K562 (cell line): Measurements from ENCODE around the gene PPFIBP2. TPM values are rescaled to one million over a fixed set of nuclear protein-coding genes. Genes with fewer than 3 reads are reported as not detected.

ENCODE experiments used
- CBFA2T3 ChIP-seq: fragments of 450-650 bp; IDR thresholded peaks from 2 replicates; pipeline ENCODE4 v1.6.1; 2017
- CTBP1 ChIP-seq: fragments of 450-650 bp; IDR thresholded peaks from 2 replicates; pipeline ENCODE4 v1.6.1; 2016; ENCODE audit warnings: borderline replicate concordance
- FUS ChIP-seq: fragments of 200-400 bp; formaldehyde crosslinking; optimal IDR thresholded peaks from 2 replicates; pipeline ENCODE3; 2017; ENCODE audit warnings: low read depth, low read length
- GABPA ChIP-seq: fragments of 200-800 bp; sonication (Bioruptor generic); conservative IDR thresholded peaks from 2 replicates; pipeline ENCODE4 v1.6.1; 2016; ENCODE audit warnings: low read depth, missing genetic modification characterization, missing compliant biosample characterization
- GTF2A2 ChIP-seq: IDR thresholded peaks from 2 replicates; pipeline ENCODE4 v1.6.1; 2016; ENCODE audit warnings: mild to moderate bottlenecking, missing genetic modification characterization, missing compliant biosample characterization
- HDAC8 ChIP-seq: fragments of 450-650 bp; IDR thresholded peaks from 2 replicates; pipeline ENCODE4 v1.6.1; 2016; ENCODE audit warnings: mild to moderate bottlenecking, missing genetic modification characterization, moderate library complexity, missing compliant biosample characterization
- LCOR ChIP-seq: sonication (generic); formaldehyde crosslinking; IDR thresholded peaks from 2 replicates; pipeline ENCODE4 v1.8.0; 2022; ENCODE audit warnings: mild to moderate bottlenecking, missing genetic modification reagents
- MECOM ChIP-seq: fragments of 250-450 bp; sonication (Bioruptor Pico); IDR thresholded peaks from 2 replicates; pipeline ENCODE4 v1.8.0; 2022; ENCODE audit warnings: inconsistent platforms
- MEF2A ChIP-seq: IDR thresholded peaks from 2 replicates; pipeline ENCODE4 v1.6.1; 2011; ENCODE audit warnings: low read depth, mild to moderate bottlenecking, low read length, moderate library complexity; ENCODE audit not compliant: control insufficient read depth
- MEF2D ChIP-seq: conservative IDR thresholded peaks from 2 replicates; pipeline ENCODE4 v1.6.1; 2016; ENCODE audit warnings: low read depth, missing genetic modification characterization, missing compliant biosample characterization
- NCOR1 ChIP-seq: fragments of 450-650 bp; IDR thresholded peaks from 2 replicates; pipeline ENCODE4 v1.6.1; 2016; ENCODE audit warnings: mild to moderate bottlenecking, moderate library complexity
- NFE2 ChIP-seq: IDR thresholded peaks from 2 replicates; pipeline ENCODE4 v1.6.1; 2014; ENCODE audit warnings: antibody characterized with exemption, low read depth
- PPARD ChIP-seq: fragments of 250-450 bp; sonication (Bioruptor Pico); IDR thresholded peaks from 2 replicates; pipeline ENCODE4 v1.8.0; 2022; ENCODE audit warnings: inconsistent platforms, mild to moderate bottlenecking, moderate library complexity
- RAD51 ChIP-seq: fragments of 450-650 bp; IDR thresholded peaks from 2 replicates; pipeline ENCODE4 v1.7.1; 2016; ENCODE audit warnings: low read depth, mild to moderate bottlenecking, borderline replicate concordance
- RBFOX2 ChIP-seq: fragments of 200-400 bp; formaldehyde crosslinking; IDR thresholded peaks from 2 replicates; pipeline ENCODE4 v1.6.1; 2017; ENCODE audit warnings: low read depth, mild to moderate bottlenecking, low read length, moderate library complexity
- SIN3A ChIP-seq, 2 experiments: fragments of 150-350 bp in 1 of 2; IDR thresholded peaks; 2 replicates each; pipeline ENCODE4 v1.6.1; 2011 to 2016; ENCODE audit warnings: borderline replicate concordance in 2 of 2, low read depth in 2 of 2, low read length in 2 of 2, mild to moderate bottlenecking in 2 of 2, moderate library complexity in 2 of 2; ENCODE audit not compliant: control insufficient read depth in 1 of 2
- SMARCC2 ChIP-seq: fragments of 450-650 bp; IDR thresholded peaks from 2 replicates; pipeline ENCODE4 v1.6.1; 2017; ENCODE audit warnings: antibody characterized with exemption, moderate library complexity, mild to moderate bottlenecking, low read depth
- STAT5B ChIP-seq: fragments of 250-450 bp; sonication (Bioruptor Pico); IDR thresholded peaks from 2 replicates; pipeline ENCODE4 v1.8.0; 2021; ENCODE audit warnings: mild to moderate bottlenecking, inconsistent platforms
- TEAD1 ChIP-seq, 2 experiments: fragments of 450-650 bp in 1 of 2; sonication (generic) in 1 of 2; formaldehyde crosslinking; IDR thresholded peaks; 2 replicates each; pipeline versions ENCODE4 v1.4.0 to v1.8.0; 2020 to 2022; ENCODE audit warnings: mild to moderate bottlenecking in 2 of 2, missing genetic modification reagents in 1 of 2
- TEAD4 ChIP-seq, 2 experiments: sonication (generic) in 1 of 2; formaldehyde crosslinking in 1 of 2; IDR thresholded peaks; 2 replicates each; pipeline versions ENCODE4 v1.6.1 to v1.8.0; 2012 to 2022; ENCODE audit warnings: borderline replicate concordance in 1 of 2, inconsistent platforms in 1 of 2, low read length in 1 of 2, mild to moderate bottlenecking in 1 of 2, missing genetic modification reagents in 1 of 2
- THAP7 ChIP-seq: fragments of 250-450 bp; sonication (Bioruptor Pico); IDR thresholded peaks from 2 replicates; pipeline ENCODE4 v1.5.0; 2021
- polyA plus RNA-seq, 8 experiments: library from polyadenylated mRNA; depleted of rRNA in 4 of 8; stranded (reverse) in 5 of 8; unstranded in 3 of 8; fragments of >200 nt; fragmentation: Nextera tagmentation in 2 of 8; fragmentation: Illumina TruSeq in 1 of 8; extraction: Ambion mirVana in 2 of 8; extraction: Trizol in 1 of 8; gene quantifications; 2 replicates each; pipeline versions ENCODE4 v1.2.1 to v1.2.3, GENCODE V29; 2011 to 2014; ENCODE audit warnings: inconsistent platforms in 1 of 8, missing spikeins in 1 of 8
- total RNA-seq, 7 experiments: library from RNA; depleted of rRNA in 6 of 7; stranded (reverse); fragments of >200 nt in 6 of 7; fragmentation: Illumina TruSeq in 2 of 7; extraction: Trizol in 2 of 7; gene quantifications; 2 replicates each; pipeline versions ENCODE4 v1.2.1 to v1.2.3, GENCODE V29; 2011 to 2021; ENCODE audit warnings: low replicate concordance in 1 of 7
- TF ChIP-seq, protein P1 (sequence below): fragments of 250-450 bp; sonication (Bioruptor Pico); IDR thresholded peaks from 2 replicates; pipeline ENCODE4 v1.6.1; 2021; ENCODE audit warnings: mild to moderate bottlenecking
- TF ChIP-seq, protein P2 (sequence below): IDR thresholded peaks from 2 replicates; pipeline ENCODE4 v1.6.1; 2016; ENCODE audit warnings: missing genetic modification characterization, missing compliant biosample characterization
- TF ChIP-seq, protein P3 (sequence below): sonication (generic); formaldehyde crosslinking; IDR thresholded peaks from 2 replicates; pipeline ENCODE4 v1.8.0; 2022; ENCODE audit warnings: mild to moderate bottlenecking, missing genetic modification reagents, borderline replicate concordance

Gene PPFIBP2
- total and polyA plus RNA-seq, 9 of the 15 experiments (the other 6 are each of a cell fraction or from before 2014, with no cell fraction given): 0.18 to 3.4 (median 1.2) TPM

DNA sequence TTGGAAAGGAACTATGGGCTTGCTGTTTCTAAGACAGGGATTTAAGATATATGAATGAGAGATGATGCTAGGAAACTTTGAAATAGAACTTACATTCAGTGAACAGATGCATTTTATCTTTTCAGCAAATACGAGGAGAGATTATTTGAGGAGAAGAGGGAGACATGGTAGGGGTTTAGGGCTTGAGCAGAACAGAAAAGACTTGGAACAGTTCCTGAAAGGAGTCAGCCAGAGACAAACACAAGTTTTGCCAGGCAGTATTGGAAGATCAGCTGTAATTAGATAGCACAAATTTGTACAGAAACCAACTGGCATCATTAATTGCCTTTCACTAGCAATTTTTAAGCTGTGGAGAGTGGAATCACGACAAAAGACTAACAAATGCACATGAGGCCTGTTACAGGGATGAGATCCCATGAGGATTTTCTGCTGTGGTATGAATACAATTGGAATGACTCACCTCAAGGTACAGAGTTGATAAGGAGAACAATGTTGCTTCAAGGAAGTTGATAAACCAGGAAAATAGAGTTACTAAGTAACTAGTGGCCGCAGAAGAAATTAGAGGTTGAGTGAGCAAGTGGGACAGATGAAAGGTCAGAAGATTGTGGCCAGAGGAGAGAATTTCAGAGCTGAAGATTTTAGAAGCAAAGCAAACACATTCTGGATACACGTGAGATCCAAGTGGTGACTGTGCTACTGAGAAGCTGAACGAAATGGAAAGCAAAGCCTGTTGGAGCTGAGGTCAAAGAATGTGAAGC is 91.6 kb downstream of the PPFIBP2 start (continued):
- TF ChIP-seq TEAD4 (IDR thresholded peaks at IDR 0.05; ENCODE audit: low read length) (peak; percentile 55; the same call in 1 of the 2 replicates), TEAD4 (CRISPR knock-in tag; IDR thresholded peaks at IDR 0.05; ENCODE audit: borderline replicate concordance) (no peak), NCOR1 (0 out of 2 replicates have a peak, but pooled peaks have one; percentile 21), GTF2A2 (tag) (no peak), FUS (no peak), SIN3A (IDR thresholded peaks at IDR 0.05; ENCODE audit: borderline replicate concordance in 2 of 2, control insufficient read depth in 1 of 2, low read depth in 2 of 2, low read length in 2 of 2) (no peak), MECOM (CRISPR knock-in tag) (no peak), CBFA2T3 (peak; percentile 65), RAD51 (no peak), NFE2 (no peak), STAT5B (CRISPR knock-in tag) (no peak), LCOR (no peak), GABPA (no peak), CTBP1 (peak; percentile 28; the same call in 1 of the 2 replicates), MEF2A (no peak), RBFOX2 (no peak), TEAD1 (CRISPR knock-in tag; IDR thresholded peaks at IDR 0.05) (peak in 1 of 2 experiments; percentile 53; a peak in 1 of 4 replicates), MEF2D (no peak), PPARD (CRISPR knock-in tag) (no peak), THAP7 (CRISPR knock-in tag) (no peak), HDAC8 (tag) (no peak), SMARCC2 (no peak)
- TF ChIP-seq, protein P1, sequence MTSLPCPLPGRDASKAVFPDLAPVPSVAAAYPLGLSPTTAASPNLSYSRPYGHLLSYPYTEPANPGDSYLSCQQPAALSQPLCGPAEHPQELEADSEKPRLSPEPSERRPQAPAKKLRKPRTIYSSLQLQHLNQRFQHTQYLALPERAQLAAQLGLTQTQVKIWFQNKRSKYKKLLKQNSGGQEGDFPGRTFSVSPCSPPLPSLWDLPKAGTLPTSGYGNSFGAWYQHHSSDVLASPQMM (CRISPR knock-in tag): no peak
- TF ChIP-seq, protein P2, sequence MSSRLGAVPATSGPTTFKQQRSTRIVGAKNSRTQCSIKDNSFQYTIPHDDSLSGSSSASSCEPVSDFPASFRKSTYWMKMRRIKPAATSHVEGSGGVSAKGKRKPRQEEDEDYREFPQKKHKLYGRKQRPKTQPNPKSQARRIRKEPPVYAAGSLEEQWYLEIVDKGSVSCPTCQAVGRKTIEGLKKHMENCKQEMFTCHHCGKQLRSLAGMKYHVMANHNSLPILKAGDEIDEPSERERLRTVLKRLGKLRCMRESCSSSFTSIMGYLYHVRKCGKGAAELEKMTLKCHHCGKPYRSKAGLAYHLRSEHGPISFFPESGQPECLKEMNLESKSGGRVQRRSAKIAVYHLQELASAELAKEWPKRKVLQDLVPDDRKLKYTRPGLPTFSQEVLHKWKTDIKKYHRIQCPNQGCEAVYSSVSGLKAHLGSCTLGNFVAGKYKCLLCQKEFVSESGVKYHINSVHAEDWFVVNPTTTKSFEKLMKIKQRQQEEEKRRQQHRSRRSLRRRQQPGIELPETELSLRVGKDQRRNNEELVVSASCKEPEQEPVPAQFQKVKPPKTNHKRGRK (tag): no peak
- TF ChIP-seq, protein P3, sequence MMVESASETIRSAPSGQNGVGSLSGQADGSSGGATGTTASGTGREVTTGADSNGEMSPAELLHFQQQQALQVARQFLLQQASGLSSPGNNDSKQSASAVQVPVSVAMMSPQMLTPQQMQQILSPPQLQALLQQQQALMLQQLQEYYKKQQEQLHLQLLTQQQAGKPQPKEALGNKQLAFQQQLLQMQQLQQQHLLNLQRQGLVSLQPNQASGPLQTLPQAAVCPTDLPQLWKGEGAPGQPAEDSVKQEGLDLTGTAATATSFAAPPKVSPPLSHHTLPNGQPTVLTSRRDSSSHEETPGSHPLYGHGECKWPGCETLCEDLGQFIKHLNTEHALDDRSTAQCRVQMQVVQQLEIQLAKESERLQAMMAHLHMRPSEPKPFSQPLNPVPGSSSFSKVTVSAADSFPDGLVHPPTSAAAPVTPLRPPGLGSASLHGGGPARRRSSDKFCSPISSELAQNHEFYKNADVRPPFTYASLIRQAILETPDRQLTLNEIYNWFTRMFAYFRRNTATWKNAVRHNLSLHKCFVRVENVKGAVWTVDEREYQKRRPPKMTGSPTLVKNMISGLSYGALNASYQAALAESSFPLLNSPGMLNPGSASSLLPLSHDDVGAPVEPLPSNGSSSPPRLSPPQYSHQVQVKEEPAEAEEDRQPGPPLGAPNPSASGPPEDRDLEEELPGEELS: no peak
